NCI-H1417 treated with DMSO at 0.1 percent for 48 hours (cell line): ENCODE data around the gene ABCB8.

Source experiments
- DNase-seq: peaks from one replicate; lab custom pipeline; 2025; lab: John Stamatoyannopoulos, UW

The ABCB8 gene

GRCh38 chr7:151028131-151028947 lies at the start of gene ABCB8:
TSS of gene ABCB8 (plus strand) at chr7:151028450. CDS start at chr7:151028516, 66 bp downstream.
- DNase-seq: peak; percentile 98

- no peak for DNase-seq
These were observed 48.4 kb upstream of the ABCB8 start for GRCh38 chr7:150979713-150980390.

- no peak for DNase-seq
These were observed 47.6 kb upstream of the ABCB8 start for GRCh38 chr7:150980663-150981062.

GRCh38 chr7:150981644-150982043 lies 46.6 kb upstream of the ABCB8 start:
- no peak for DNase-seq

- DNase-seq: no peak
These were observed 45.9 kb upstream of the ABCB8 start for GRCh38 chr7:150982351-150982750.

GRCh38 chr7:150983893-150984368 lies 44.3 kb upstream of the ABCB8 start:
- DNase-seq: no peak

GRCh38 chr7:150986099-150986512 lies 42.1 kb upstream of the ABCB8 start:
- peak; percentile 39 for DNase-seq

GRCh38 chr7:150986556-150986955 lies 41.7 kb upstream of the ABCB8 start:
- DNase-seq: no peak

- DNase-seq: peak; percentile 65
These were observed 39.7 kb upstream of the ABCB8 start for GRCh38 chr7:150988230-150989226.

GRCh38 chr7:150989456-150989855 lies 38.8 kb upstream of the ABCB8 start:
- DNase-seq: no peak

GRCh38 chr7:150990416-150991186 lies 37.6 kb upstream of the ABCB8 start, which contains the start of gene NOS3:
TSS of gene NOS3 (plus strand) at chr7:150991017. CDS start at chr7:150993804, 2,787 bp downstream.
- DNase-seq: no peak

- no peak for DNase-seq
These were observed 36.1 kb upstream of the ABCB8 start for GRCh38 chr7:150992051-150992640.

GRCh38 chr7:150992833-150993302 lies 35.4 kb upstream of the ABCB8 start:
- no peak for DNase-seq

GRCh38 chr7:150993511-150993910 lies 34.7 kb upstream of the ABCB8 start:
- DNase-seq: no peak

- no peak for DNase-seq
These were observed 34.0 kb upstream of the ABCB8 start for GRCh38 chr7:150994141-150994837.

GRCh38 chr7:150994838-150995510 lies 33.3 kb upstream of the ABCB8 start:
- no peak for DNase-seq

- no peak for DNase-seq
These were observed 31.7 kb upstream of the ABCB8 start for GRCh38 chr7:150996376-150997074.

- DNase-seq: no peak
These were observed 31.2 kb upstream of the ABCB8 start for GRCh38 chr7:150997075-150997511.

- no peak for DNase-seq
These were observed 30.4 kb upstream of the ABCB8 start for GRCh38 chr7:150997817-150998216.
